WTC11 (cell line): ENCODE data around the gene HOXB6. TPM values are rescaled to one million over a fixed set of nuclear protein-coding genes. Genes with fewer than 3 reads are reported as not detected.

ENCODE experiments used
- ATAC-seq: fragments of 200-7000 bp; cut with Tn5 transposase; 2 replicates; pipeline ENCODE4 v1.10.0; 2021; ENCODE audit warnings: mild to moderate bottlenecking, moderate library complexity
- CTCF ChIA-PET: fragments of 300-600 bp; sonication (Branson Sonifier 250); formaldehyde crosslinking; loops from one replicate; lab custom pipeline; 2021; ENCODE audit warnings: antibody characterized with exemption; lab: Charles Lee
- POLR2A ChIA-PET: fragments of 350-600 bp; sonication (Branson Sonifier 250); formaldehyde crosslinking; loops from one replicate; lab custom pipeline; 2021; ENCODE audit warnings: antibody characterized with exemption; lab: Charles Lee
- DNase-seq: peaks from one replicate; pipeline ENCODE4 v3.0.0; 2021; ENCODE audit warnings: low spot score
- H3K27ac Mint-ChIP-seq: 2 replicates; pipeline ENCODE4 v1.8.0; 2021; ENCODE audit warnings: mixed read lengths
- H3K27me3 Mint-ChIP-seq: 2 replicates; pipeline ENCODE4 v1.8.0; 2021; ENCODE audit warnings: low read depth, mild to moderate bottlenecking, moderate library complexity, mixed read lengths
- H3K36me3 Mint-ChIP-seq: 2 replicates; pipeline ENCODE4 v1.8.0; 2021; ENCODE audit warnings: mixed read lengths
- H3K4me1 Mint-ChIP-seq: 2 replicates; pipeline ENCODE4 v1.8.0; 2022; ENCODE audit warnings: mixed read lengths
- H3K4me3 Mint-ChIP-seq: 2 replicates; pipeline ENCODE4 v1.8.0; 2021; ENCODE audit warnings: mild to moderate bottlenecking, moderate library complexity, mixed read lengths
- H3K9me3 Mint-ChIP-seq: 2 replicates; pipeline ENCODE4 v1.8.0; 2021; ENCODE audit warnings: mixed read lengths
- CBFB ChIP-seq: sonication (generic); formaldehyde crosslinking; IDR thresholded peaks from 2 replicates; pipeline ENCODE4 v1.8.1; 2022; ENCODE audit warnings: mild to moderate bottlenecking, low read depth, missing genetic modification reagents
- FOXJ3 ChIP-seq: sonication (generic); formaldehyde crosslinking; IDR thresholded peaks from 2 replicates; pipeline ENCODE4 v1.9.0; 2021; ENCODE audit warnings: missing genetic modification reagents, mild to moderate bottlenecking, borderline replicate concordance
- NFYB ChIP-seq: sonication (generic); formaldehyde crosslinking; conservative IDR thresholded peaks from 2 replicates; pipeline ENCODE4 v1.8.0; 2022; ENCODE audit warnings: low read depth, missing genetic modification reagents
- SMAD3 ChIP-seq: sonication (generic); formaldehyde crosslinking; IDR thresholded peaks from 2 replicates; pipeline ENCODE4 v1.8.0; 2022; ENCODE audit warnings: missing genetic modification reagents, mild to moderate bottlenecking, borderline replicate concordance
- SMAD4 ChIP-seq: sonication (generic); formaldehyde crosslinking; IDR thresholded peaks from 2 replicates; pipeline ENCODE4 v1.8.0; 2022; ENCODE audit warnings: mild to moderate bottlenecking, missing genetic modification reagents
- ZNF317 ChIP-seq: sonication (generic); formaldehyde crosslinking; IDR thresholded peaks from 2 replicates; pipeline ENCODE4 v1.8.1; 2023; ENCODE audit warnings: low read depth, mild to moderate bottlenecking, moderate library complexity, missing genetic modification reagents, borderline replicate concordance
- ZNF396 ChIP-seq: fragments of 250-450 bp; sonication (Bioruptor Pico); IDR thresholded peaks from 2 replicates; pipeline ENCODE4 v1.8.0; 2021; ENCODE audit warnings: mild to moderate bottlenecking, moderate library complexity, borderline replicate concordance
- total RNA-seq: library from RNA; stranded (reverse); gene quantifications from 3 replicates; pipeline ENCODE4 v1.2.3, GENCODE V29; 2021
- TF ChIP-seq, protein P1 (sequence below): sonication (generic); formaldehyde crosslinking; IDR thresholded peaks from 2 replicates; pipeline ENCODE4 v1.8.1; 2022; ENCODE audit warnings: missing genetic modification reagents, borderline replicate concordance
- TF ChIP-seq, protein P2 (sequence below): sonication (generic); formaldehyde crosslinking; IDR thresholded peaks from 2 replicates; pipeline ENCODE4 v1.8.1; 2023; ENCODE audit warnings: mild to moderate bottlenecking, missing genetic modification reagents, borderline replicate concordance
- TF ChIP-seq, protein P3 (sequence below): sonication (generic); formaldehyde crosslinking; IDR thresholded peaks from 2 replicates; pipeline ENCODE4 v1.8.0; 2023; ENCODE audit warnings: missing genetic modification reagents, mild to moderate bottlenecking, borderline replicate concordance
- TF ChIP-seq, protein P4 (sequence below): fragments of 250-450 bp; sonication (Bioruptor Pico); conservative IDR thresholded peaks from 2 replicates; pipeline ENCODE4 v1.9.0; 2021; ENCODE audit warnings: mild to moderate bottlenecking
- TF ChIP-seq, protein P5 (sequence below): sonication (generic); formaldehyde crosslinking; IDR thresholded peaks from 2 replicates; pipeline ENCODE4 v1.8.0; 2022; ENCODE audit warnings: mild to moderate bottlenecking, missing genetic modification reagents
- TF ChIP-seq, protein P6 (sequence below): fragments of 250-450 bp; sonication (Bioruptor Pico); IDR thresholded peaks from 2 replicates; pipeline ENCODE4 v1.8.0; 2021; ENCODE audit warnings: mild to moderate bottlenecking
- TF ChIP-seq, protein P7 (sequence below): sonication (generic); formaldehyde crosslinking; IDR thresholded peaks from 2 replicates; pipeline ENCODE4 v1.8.1; 2023; ENCODE audit warnings: mild to moderate bottlenecking, missing genetic modification reagents, moderate library complexity
- TF ChIP-seq, protein P8 (sequence below): sonication (generic); formaldehyde crosslinking; IDR thresholded peaks from 2 replicates; pipeline ENCODE4 v1.8.1; 2023; ENCODE audit warnings: mild to moderate bottlenecking, missing genetic modification reagents

HOXB6 gene
- total RNA-seq, 1 experiment from 2014 or later = not detected

DNA sequence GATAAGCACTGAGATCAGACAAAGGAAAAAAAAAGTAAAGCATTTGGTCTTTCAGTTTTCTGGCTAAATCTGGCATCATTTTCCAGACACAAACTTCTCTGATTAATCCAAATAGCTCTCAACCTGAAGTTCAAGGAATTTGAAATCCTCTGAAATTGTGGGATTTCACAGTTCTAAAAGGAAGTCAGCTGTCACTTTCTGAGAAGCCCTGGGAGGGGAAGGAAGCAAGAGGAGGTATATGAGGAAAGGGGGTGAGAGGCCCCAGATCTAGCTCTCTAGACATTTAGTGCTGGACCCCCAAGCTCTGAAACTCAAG lies 38.9 kb upstream of the HOXB6 start (continued):
- TF ChIP-seq, protein P1, sequence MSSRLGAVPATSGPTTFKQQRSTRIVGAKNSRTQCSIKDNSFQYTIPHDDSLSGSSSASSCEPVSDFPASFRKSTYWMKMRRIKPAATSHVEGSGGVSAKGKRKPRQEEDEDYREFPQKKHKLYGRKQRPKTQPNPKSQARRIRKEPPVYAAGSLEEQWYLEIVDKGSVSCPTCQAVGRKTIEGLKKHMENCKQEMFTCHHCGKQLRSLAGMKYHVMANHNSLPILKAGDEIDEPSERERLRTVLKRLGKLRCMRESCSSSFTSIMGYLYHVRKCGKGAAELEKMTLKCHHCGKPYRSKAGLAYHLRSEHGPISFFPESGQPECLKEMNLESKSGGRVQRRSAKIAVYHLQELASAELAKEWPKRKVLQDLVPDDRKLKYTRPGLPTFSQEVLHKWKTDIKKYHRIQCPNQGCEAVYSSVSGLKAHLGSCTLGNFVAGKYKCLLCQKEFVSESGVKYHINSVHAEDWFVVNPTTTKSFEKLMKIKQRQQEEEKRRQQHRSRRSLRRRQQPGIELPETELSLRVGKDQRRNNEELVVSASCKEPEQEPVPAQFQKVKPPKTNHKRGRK (CRISPR knock-in tag) = no peak
- TF ChIP-seq, protein P2, sequence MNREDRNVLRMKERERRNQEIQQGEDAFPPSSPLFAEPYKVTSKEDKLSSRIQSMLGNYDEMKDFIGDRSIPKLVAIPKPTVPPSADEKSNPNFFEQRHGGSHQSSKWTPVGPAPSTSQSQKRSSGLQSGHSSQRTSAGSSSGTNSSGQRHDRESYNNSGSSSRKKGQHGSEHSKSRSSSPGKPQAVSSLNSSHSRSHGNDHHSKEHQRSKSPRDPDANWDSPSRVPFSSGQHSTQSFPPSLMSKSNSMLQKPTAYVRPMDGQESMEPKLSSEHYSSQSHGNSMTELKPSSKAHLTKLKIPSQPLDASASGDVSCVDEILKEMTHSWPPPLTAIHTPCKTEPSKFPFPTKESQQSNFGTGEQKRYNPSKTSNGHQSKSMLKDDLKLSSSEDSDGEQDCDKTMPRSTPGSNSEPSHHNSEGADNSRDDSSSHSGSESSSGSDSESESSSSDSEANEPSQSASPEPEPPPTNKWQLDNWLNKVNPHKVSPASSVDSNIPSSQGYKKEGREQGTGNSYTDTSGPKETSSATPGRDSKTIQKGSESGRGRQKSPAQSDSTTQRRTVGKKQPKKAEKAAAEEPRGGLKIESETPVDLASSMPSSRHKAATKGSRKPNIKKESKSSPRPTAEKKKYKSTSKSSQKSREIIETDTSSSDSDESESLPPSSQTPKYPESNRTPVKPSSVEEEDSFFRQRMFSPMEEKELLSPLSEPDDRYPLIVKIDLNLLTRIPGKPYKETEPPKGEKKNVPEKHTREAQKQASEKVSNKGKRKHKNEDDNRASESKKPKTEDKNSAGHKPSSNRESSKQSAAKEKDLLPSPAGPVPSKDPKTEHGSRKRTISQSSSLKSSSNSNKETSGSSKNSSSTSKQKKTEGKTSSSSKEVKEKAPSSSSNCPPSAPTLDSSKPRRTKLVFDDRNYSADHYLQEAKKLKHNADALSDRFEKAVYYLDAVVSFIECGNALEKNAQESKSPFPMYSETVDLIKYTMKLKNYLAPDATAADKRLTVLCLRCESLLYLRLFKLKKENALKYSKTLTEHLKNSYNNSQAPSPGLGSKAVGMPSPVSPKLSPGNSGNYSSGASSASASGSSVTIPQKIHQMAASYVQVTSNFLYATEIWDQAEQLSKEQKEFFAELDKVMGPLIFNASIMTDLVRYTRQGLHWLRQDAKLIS (CRISPR knock-in tag) = no peak
- TF ChIP-seq, protein P3, sequence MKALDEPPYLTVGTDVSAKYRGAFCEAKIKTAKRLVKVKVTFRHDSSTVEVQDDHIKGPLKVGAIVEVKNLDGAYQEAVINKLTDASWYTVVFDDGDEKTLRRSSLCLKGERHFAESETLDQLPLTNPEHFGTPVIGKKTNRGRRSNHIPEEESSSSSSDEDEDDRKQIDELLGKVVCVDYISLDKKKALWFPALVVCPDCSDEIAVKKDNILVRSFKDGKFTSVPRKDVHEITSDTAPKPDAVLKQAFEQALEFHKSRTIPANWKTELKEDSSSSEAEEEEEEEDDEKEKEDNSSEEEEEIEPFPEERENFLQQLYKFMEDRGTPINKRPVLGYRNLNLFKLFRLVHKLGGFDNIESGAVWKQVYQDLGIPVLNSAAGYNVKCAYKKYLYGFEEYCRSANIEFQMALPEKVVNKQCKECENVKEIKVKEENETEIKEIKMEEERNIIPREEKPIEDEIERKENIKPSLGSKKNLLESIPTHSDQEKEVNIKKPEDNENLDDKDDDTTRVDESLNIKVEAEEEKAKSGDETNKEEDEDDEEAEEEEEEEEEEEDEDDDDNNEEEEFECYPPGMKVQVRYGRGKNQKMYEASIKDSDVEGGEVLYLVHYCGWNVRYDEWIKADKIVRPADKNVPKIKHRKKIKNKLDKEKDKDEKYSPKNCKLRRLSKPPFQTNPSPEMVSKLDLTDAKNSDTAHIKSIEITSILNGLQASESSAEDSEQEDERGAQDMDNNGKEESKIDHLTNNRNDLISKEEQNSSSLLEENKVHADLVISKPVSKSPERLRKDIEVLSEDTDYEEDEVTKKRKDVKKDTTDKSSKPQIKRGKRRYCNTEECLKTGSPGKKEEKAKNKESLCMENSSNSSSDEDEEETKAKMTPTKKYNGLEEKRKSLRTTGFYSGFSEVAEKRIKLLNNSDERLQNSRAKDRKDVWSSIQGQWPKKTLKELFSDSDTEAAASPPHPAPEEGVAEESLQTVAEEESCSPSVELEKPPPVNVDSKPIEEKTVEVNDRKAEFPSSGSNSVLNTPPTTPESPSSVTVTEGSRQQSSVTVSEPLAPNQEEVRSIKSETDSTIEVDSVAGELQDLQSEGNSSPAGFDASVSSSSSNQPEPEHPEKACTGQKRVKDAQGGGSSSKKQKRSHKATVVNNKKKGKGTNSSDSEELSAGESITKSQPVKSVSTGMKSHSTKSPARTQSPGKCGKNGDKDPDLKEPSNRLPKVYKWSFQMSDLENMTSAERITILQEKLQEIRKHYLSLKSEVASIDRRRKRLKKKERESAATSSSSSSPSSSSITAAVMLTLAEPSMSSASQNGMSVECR (CRISPR knock-in tag) = no peak
- TF ChIP-seq FOXJ3 (CRISPR knock-in tag) = no peak
- TF ChIP-seq, protein P4, sequence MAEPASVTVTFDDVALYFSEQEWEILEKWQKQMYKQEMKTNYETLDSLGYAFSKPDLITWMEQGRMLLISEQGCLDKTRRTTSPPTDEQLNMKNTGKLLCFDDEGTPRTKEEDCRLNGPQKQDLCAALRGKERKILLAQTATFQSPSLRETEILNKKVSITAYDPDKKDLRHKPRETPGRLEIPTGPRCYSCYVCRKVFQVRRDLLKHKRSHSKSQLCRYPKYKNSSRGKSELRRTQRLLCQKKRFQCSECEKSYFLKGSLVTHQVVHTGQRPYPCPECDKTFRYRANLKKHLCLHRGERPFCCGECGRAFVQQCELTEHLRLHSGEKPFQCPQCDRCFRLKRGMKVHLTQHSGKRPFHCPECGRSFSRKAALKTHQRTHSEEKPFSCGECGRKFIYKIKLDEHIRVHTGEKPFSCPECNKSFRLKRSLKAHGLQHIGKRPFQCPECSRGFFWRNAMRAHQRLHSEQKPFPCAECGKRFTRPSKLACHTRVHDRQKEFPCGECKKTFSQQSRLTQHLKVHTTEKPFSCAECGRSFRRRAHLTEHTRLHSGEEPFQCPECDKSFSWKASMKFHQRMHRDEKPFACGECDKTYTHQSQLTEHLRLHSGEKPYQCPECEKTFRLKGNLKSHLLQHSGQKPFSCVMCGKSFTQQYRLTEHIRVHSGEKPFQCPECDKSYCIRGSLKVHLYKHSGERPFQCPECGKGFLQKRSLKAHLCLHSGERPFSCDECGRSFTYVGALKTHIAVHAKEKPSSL (CRISPR knock-in tag) = no peak
- TF ChIP-seq NFYB = no peak

DNA sequence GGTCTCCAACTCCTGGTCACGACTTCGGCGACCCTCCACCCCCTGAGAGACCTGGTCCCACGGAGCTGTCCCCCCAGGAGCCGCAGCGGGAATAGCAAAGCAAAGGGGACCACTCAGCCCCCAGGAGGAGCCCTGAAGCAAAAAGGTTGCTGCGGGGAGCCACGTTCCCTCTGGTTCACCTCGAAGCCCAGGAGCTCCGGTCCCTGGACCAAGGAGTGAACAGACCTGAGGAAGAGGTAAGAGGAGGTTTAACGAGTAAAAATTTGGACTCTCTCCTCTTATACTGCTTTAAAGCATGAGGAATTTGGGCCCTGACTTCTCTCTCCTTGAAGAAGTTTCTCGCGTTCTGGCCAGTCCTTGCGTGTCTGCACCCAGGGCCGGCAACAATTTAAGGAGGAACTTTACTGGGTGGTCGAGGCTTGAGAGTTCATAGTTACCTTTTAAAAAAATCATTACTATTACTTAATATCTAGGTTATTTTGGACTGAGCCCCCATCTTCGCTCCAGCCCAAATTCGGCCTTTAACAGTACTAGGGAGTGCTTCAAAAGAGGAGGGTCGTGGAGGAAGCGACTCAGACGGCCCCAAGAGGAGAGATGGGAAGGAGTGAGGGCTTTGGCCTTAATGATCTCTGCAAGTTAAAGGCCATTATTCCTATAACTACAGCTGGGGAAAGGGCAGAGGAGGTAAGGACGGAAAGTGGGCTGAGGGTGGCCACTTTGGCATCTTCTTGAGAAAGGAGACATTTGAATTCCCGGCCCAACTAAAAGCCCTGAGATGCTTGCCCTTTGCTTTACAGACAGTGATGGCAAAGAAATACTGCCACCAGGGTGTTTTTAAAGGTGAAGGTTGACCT lies 38.3 kb upstream of the HOXB6 start:
- no peaks in the 10 kb centered on the region for H3K9me3 Mint-ChIP-seq
- ATAC-seq (no peak), DNase-seq (no peak)
- ChIA-PET POLR2A (no interaction called here), CTCF (interaction anchor here (0.9 to 3.4 kb wide), 10 partner anchors 10 to 236 kb away, joined by 3 to 19 read pairs (median 6); partner anchors contain the start of gene HOXB9)
- H3K27me3 Mint-ChIP-seq = peaks cover 100% of the 10 kb centered on the region; the same call in 1 of the 2 replicates
- H3K4me1 Mint-ChIP-seq = peaks cover 31% of the 10 kb centered on the region
- no peaks in the 10 kb centered on the region for H3K36me3 Mint-ChIP-seq
- H3K27ac Mint-ChIP-seq = no peak overlapping the region
- peak overlapping the region; percentile 56; the same call in 1 of the 2 replicates for H3K4me3 Mint-ChIP-seq
- TF ChIP-seq, protein P5, sequence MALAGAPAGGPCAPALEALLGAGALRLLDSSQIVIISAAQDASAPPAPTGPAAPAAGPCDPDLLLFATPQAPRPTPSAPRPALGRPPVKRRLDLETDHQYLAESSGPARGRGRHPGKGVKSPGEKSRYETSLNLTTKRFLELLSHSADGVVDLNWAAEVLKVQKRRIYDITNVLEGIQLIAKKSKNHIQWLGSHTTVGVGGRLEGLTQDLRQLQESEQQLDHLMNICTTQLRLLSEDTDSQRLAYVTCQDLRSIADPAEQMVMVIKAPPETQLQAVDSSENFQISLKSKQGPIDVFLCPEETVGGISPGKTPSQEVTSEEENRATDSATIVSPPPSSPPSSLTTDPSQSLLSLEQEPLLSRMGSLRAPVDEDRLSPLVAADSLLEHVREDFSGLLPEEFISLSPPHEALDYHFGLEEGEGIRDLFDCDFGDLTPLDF = no peak
- TF ChIP-seq ZNF396 (CRISPR knock-in tag) = no peak
- TF ChIP-seq, protein P6, sequence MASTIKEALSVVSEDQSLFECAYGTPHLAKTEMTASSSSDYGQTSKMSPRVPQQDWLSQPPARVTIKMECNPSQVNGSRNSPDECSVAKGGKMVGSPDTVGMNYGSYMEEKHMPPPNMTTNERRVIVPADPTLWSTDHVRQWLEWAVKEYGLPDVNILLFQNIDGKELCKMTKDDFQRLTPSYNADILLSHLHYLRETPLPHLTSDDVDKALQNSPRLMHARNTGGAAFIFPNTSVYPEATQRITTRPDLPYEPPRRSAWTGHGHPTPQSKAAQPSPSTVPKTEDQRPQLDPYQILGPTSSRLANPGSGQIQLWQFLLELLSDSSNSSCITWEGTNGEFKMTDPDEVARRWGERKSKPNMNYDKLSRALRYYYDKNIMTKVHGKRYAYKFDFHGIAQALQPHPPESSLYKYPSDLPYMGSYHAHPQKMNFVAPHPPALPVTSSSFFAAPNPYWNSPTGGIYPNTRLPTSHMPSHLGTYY (CRISPR knock-in tag) = no peak
- TF ChIP-seq, protein P7, sequence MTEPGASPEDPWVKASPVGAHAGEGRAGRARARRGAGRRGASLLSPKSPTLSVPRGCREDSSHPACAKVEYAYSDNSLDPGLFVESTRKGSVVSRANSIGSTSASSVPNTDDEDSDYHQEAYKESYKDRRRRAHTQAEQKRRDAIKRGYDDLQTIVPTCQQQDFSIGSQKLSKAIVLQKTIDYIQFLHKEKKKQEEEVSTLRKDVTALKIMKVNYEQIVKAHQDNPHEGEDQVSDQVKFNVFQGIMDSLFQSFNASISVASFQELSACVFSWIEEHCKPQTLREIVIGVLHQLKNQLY (CRISPR knock-in tag) = no peak
- TF ChIP-seq ZNF317 (CRISPR knock-in tag) = no peak
- TF ChIP-seq, protein P8, sequence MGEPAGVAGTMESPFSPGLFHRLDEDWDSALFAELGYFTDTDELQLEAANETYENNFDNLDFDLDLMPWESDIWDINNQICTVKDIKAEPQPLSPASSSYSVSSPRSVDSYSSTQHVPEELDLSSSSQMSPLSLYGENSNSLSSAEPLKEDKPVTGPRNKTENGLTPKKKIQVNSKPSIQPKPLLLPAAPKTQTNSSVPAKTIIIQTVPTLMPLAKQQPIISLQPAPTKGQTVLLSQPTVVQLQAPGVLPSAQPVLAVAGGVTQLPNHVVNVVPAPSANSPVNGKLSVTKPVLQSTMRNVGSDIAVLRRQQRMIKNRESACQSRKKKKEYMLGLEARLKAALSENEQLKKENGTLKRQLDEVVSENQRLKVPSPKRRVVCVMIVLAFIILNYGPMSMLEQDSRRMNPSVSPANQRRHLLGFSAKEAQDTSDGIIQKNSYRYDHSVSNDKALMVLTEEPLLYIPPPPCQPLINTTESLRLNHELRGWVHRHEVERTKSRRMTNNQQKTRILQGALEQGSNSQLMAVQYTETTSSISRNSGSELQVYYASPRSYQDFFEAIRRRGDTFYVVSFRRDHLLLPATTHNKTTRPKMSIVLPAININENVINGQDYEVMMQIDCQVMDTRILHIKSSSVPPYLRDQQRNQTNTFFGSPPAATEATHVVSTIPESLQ (CRISPR knock-in tag) = no peak
- no peak for TF ChIP-seq SMAD3 (CRISPR knock-in tag)
- TF ChIP-seq SMAD4 (CRISPR knock-in tag) = no peak
- no peak for TF ChIP-seq CBFB (CRISPR knock-in tag)
